ENCODE measurements around the gene OOSP2.

- TF ChIP-seq EZH2 (conservative IDR thresholded peaks at IDR 0.05; ENCODE audit: low read depth, low read length) (no peak), EP300 (IDR thresholded peaks at IDR 0.05; ENCODE audit: low read depth in 2 of 2, low read length in 2 of 2) (peak in 1 of 2 experiments; percentile 18; a peak in 1 of 4 replicates), EP300 (CRISPR knock-in tag; IDR thresholded peaks at IDR 0.05; ENCODE audit: borderline replicate concordance) (no peak), CEBPG (CRISPR knock-in tag; IDR thresholded peaks at IDR 0.05) (no peak), RCOR2 (CRISPR knock-in tag; IDR thresholded peaks at IDR 0.05) (no peak), ZMYM2 (CRISPR knock-in tag; IDR thresholded peaks at IDR 0.05) (no peak), TAF1 (CRISPR knock-in tag; IDR thresholded peaks at IDR 0.05) (no peak), NR2F1 (CRISPR knock-in tag; IDR thresholded peaks at IDR 0.05) (no peak), NPAS2 (CRISPR knock-in tag; IDR thresholded peaks at IDR 0.05; ENCODE audit: borderline replicate concordance) (no peak), ZBTB4 (CRISPR knock-in tag; IDR thresholded peaks at IDR 0.05; ENCODE audit: borderline replicate concordance) (no peak), ZNF788 (CRISPR knock-in tag; IDR thresholded peaks at IDR 0.05; ENCODE audit: borderline replicate concordance) (no peak)
Measured at GRCh38 chr11:60095477-60096120, 55.4 kb downstream of the OOSP2 start.

All from HepG2 (cell line).